Measurements from ENCODE around the gene RPL28.
"Not testable (repeated sequence)": the region's sequence is repeated elsewhere in the genome, so short reads cannot be mapped to it uniquely, and the experiment has no call there.

Gene RPL28

DNA sequence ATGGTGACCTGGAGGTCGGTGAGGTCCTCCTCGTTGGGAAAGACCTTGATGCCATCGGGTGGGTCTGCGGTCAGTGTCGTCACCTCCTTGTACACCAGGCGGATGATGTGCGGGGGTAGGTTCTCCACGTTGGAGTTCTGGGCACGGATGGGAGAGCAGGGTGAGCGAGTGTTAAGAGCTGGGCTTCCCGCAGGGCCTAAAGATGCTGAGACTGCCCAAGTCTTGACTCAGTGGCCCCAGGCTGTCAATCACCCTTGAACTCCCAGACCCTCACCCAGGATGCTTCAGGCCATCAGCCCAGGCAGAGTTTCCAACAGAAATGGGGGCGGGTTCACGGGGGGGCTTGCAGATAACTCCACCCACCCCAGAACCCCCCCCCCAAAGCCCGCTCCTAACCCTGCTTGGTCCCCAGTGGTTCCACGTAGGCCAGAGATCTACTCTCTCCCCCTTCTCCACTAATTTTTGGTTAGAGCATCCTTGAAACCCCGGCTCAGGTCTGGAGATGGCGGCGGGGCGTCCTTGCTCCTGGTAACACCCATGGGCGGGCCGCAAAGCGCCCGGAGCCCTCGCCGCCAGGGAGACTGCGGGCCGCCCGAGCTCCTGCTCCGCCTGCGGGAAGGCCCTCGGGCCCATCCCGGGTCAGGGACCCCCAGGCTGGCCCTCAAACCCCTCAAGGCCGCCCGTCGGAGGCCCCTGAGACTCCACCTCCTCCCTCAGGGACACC is 21.3 kb downstream of the RPL28 start:
- no peak overlapping the region for H3K9ac ChIP-seq (ENCODE audit: low read length)
- peaks cover 16% of the 10 kb centered on the region for H3K4me1 ChIP-seq (ENCODE audit: insufficient read depth, low read length)
- H3K9me3 ChIP-seq (ENCODE audit: low read length): no peaks in the 10 kb centered on the region
- H3K27me3 ChIP-seq (ENCODE audit: control insufficient read depth in 1 of 2, insufficient read depth in 2 of 2, low read length in 2 of 2): no peaks in the 10 kb centered on the region
- peak overlapping the region; percentile 39 to 76 for H3K4me3 ChIP-seq (ENCODE audit: low read depth in 1 of 2, low read length in 2 of 2)
- peak overlapping the region; percentile 88 for H3K27ac ChIP-seq (ENCODE audit: low read depth, low read length)
- H3K36me3 ChIP-seq (ENCODE audit: insufficient read depth, low read length): peaks cover 26% of the 10 kb centered on the region

- Histone ChIP-seq H3K4me1 (ENCODE audit: insufficient read depth, low read length) (peaks cover 16% of the 10 kb centered on the region), H3K4me3 (ENCODE audit: low read depth in 1 of 2, low read length in 2 of 2) (peak within 1 kb of the TSS; percentile 51 to 76), H3K36me3 (ENCODE audit: insufficient read depth, low read length) (peaks cover 21% of the 10 kb centered on the region), H3K27ac (ENCODE audit: low read depth, low read length) (peak within 1 kb of the TSS; percentile 88)
- H3K27me3 ChIP-seq (ENCODE audit: control insufficient read depth in 1 of 2, insufficient read depth in 2 of 2, low read length in 2 of 2); H3K9me3 ChIP-seq (ENCODE audit: low read length); H3K9ac ChIP-seq (ENCODE audit: low read length): not testable (repeated sequence)
Observed at GRCh38 chr19:55407550-55407799, 21.7 kb downstream of the RPL28 start, which contains the start of gene UBE2S. Gene UBE2S (minus strand): TSS chr19:55407788. CDS start chr19:55407589, 199 bp downstream.

DNA sequence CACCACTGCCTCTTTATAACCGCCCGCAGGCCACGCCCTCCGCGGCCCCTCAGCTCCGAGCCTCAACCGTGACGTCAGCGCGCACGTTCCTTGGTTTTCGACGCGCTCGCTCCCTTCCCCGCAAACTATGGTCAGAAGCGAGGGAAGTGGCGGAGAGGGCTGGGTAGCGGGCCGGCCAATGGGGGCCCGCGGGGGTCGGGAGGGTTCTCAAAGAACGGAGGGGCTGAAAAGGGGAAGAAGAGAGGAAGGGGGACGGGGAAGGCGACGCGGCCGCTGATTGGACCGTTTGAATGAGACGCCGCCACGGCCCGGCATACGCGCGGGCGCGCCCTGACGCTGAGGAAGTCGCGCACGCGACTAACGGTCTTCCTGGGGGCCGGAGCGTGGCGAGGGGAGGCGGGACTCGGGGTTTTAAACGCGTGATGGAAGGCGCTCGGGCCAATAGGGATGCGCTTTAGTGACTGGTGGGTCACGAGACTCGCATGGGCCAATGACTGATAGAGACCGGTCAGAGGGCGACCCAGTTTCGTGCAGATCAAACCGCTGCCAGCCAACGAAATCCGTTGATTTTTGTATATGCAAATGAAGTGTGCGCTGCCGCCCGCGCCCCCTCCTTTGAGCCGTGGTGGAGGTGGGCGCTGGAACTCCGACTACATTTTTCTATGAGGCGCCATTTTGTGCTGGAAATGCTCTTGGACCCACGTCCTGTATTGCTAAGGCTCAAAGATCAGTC is 22.2 kb downstream of the RPL28 start:
- Histone ChIP-seq H3K4me1 (ENCODE audit: insufficient read depth, low read length) (peaks cover 16% of the 10 kb centered on the region), H3K9me3 (ENCODE audit: low read length) (no peaks in the 10 kb centered on the region), H3K9ac (ENCODE audit: low read length) (no peak overlapping the region), H3K27ac (ENCODE audit: low read depth, low read length) (peak overlapping the region; percentile 88), H3K36me3 (ENCODE audit: insufficient read depth, low read length) (peaks cover 16% of the 10 kb centered on the region), H3K27me3 (ENCODE audit: control insufficient read depth in 1 of 2, insufficient read depth in 2 of 2, low read length in 2 of 2) (no peaks in the 10 kb centered on the region), H3K4me3 (ENCODE audit: low read depth in 1 of 2, low read length in 2 of 2) (peak overlapping the region; percentile 51 to 76)

GRCh38 chr19:55408533-55408872 is 22.8 kb downstream of the RPL28 start:
- Histone ChIP-seq H3K27me3 (ENCODE audit: control insufficient read depth in 1 of 2, insufficient read depth in 2 of 2, low read length in 2 of 2) (no peaks in the 10 kb centered on the region), H3K9ac (ENCODE audit: low read length) (no peak overlapping the region), H3K4me1 (ENCODE audit: insufficient read depth, low read length) (peaks cover 16% of the 10 kb centered on the region), H3K36me3 (ENCODE audit: insufficient read depth, low read length) (peaks cover 16% of the 10 kb centered on the region), H3K4me3 (ENCODE audit: low read depth in 1 of 2, low read length in 2 of 2) (peak overlapping the region; percentile 51 to 64), H3K27ac (ENCODE audit: low read depth, low read length) (peak overlapping the region; percentile 86), H3K9me3 (ENCODE audit: low read length) (no peaks in the 10 kb centered on the region)

DNA sequence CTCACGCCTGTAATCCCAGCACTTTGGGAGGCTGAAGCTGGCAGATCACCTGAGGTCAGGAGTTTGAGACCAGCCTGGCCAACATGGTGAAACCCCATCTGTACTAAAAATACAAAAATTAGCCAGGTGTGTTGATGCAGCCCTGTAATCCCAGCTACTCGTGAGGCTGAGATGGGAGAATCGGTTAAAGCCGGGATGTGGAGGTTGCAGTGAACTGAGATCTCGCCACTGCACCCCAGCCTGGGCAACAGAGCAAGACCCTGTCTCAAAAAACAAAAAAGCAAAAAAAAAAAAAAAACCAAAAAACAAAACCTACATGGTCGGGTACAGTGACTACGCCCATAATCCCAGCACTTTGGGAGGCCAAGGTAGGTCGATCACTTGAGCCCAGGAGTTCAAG is 23.4 kb downstream of the RPL28 start:
- not testable (repeated sequence) for H3K4me3 ChIP-seq (ENCODE audit: low read depth in 1 of 2, low read length in 2 of 2); H3K9me3 ChIP-seq (ENCODE audit: low read length); H3K9ac ChIP-seq (ENCODE audit: low read length); H3K27me3 ChIP-seq (ENCODE audit: control insufficient read depth in 1 of 2, insufficient read depth in 2 of 2, low read length in 2 of 2); H3K27ac ChIP-seq (ENCODE audit: low read depth, low read length)
- H3K4me1 ChIP-seq (ENCODE audit: insufficient read depth, low read length): peaks cover 16% of the 10 kb centered on the region
- peaks cover 12% of the 10 kb centered on the region for H3K36me3 ChIP-seq (ENCODE audit: insufficient read depth, low read length)

DNA sequence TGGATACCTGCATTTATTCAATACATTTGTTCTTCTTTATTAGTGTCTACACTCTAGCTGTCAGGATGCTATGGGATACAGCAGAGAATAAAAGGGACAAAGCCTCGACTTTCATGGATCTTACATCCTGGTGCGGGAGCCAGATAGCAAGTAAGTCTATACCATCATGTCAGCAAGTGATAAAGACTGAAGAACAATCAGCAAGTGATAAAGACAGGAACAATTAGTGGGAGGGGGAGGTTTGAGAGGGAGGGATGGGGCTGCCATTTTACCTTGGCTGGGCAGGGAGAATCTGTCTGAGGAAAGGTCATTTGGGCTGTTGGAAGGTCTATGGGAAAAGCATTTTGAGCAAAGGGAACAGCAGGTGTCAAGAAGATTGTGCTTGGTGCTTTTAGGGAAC is 24.4 kb downstream of the RPL28 start:
- peaks cover 16% of the 10 kb centered on the region for H3K4me1 ChIP-seq (ENCODE audit: insufficient read depth, low read length)
- no peak overlapping the region for H3K9ac ChIP-seq (ENCODE audit: low read length)
- peaks cover 10% of the 10 kb centered on the region for H3K36me3 ChIP-seq (ENCODE audit: insufficient read depth, low read length)
- no peaks in the 10 kb centered on the region for H3K27me3 ChIP-seq (ENCODE audit: control insufficient read depth in 1 of 2, insufficient read depth in 2 of 2, low read length in 2 of 2)
- H3K4me3 ChIP-seq (ENCODE audit: low read depth in 1 of 2, low read length in 2 of 2): no peak overlapping the region
- H3K9me3 ChIP-seq (ENCODE audit: low read length): no peaks in the 10 kb centered on the region
- no peak overlapping the region for H3K27ac ChIP-seq (ENCODE audit: low read depth, low read length)

DNA sequence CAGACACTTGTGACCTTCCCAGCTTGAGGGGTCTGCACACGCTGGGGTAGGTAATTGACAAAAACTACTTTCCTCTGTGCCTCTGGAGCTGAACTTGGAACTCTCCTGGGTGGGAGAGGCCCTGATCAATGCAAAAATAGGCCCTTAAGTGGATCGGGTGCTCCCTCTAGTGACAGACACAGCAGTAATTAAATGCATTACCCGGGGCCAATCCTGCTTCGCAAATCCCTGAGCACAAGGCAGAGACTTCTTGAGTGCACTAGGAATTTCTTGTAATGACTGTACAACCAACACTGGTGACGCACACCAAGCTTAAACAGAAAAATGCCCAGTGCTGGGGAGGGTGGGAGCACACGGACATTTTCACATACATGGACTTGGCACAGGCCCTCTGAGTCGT is 32.5 kb downstream of the RPL28 start:
- Histone ChIP-seq H3K27me3 (ENCODE audit: control insufficient read depth in 1 of 2, insufficient read depth in 2 of 2, low read length in 2 of 2) (peaks cover 0 to 10% of the 10 kb centered on the region in 2 donors), H3K4me1 (ENCODE audit: insufficient read depth, low read length) (no peaks in the 10 kb centered on the region), H3K9ac (ENCODE audit: low read length) (no peak overlapping the region), H3K9me3 (ENCODE audit: low read length) (no peaks in the 10 kb centered on the region), H3K4me3 (ENCODE audit: low read depth in 1 of 2, low read length in 2 of 2) (no peak overlapping the region), H3K27ac (ENCODE audit: low read depth, low read length) (no peak overlapping the region), H3K36me3 (ENCODE audit: insufficient read depth, low read length) (no peaks in the 10 kb centered on the region)

DNA sequence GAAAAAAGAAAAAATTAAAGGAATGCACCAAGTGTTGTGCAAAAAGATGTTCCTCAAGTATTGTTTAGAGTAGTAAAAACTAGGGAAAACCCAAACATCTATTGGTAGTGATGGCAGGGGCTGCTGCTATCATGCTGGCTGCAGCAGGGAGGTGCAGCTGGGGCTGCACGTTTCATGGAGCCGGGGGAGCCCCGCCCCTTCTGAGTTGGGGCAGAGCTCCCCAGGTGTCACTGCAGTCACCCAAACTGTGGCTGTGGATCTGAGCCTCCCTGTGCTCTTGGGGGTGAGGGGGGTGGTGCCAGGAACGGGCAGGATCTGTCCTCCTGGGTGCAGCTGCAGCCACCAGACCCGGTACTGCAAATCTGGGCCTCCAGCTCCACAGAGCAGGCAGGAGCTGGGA is 33.4 kb downstream of the RPL28 start:
- Histone ChIP-seq H3K4me1 (ENCODE audit: insufficient read depth, low read length) (no peaks in the 10 kb centered on the region), H3K27ac (ENCODE audit: low read depth, low read length) (no peak overlapping the region), H3K9ac (ENCODE audit: low read length) (no peak overlapping the region), H3K27me3 (ENCODE audit: control insufficient read depth in 1 of 2, insufficient read depth in 2 of 2, low read length in 2 of 2) (peaks cover 0 to 10% of the 10 kb centered on the region in 2 donors), H3K9me3 (ENCODE audit: low read length) (no peaks in the 10 kb centered on the region), H3K4me3 (ENCODE audit: low read depth in 1 of 2, low read length in 2 of 2) (no peak overlapping the region), H3K36me3 (ENCODE audit: insufficient read depth, low read length) (no peaks in the 10 kb centered on the region)

- Histone ChIP-seq H3K27me3 (ENCODE audit: control insufficient read depth in 1 of 2, insufficient read depth in 2 of 2, low read length in 2 of 2) (peaks cover 0 to 10% of the 10 kb centered on the region in 2 donors), H3K4me1 (ENCODE audit: insufficient read depth, low read length) (no peaks in the 10 kb centered on the region), H3K4me3 (ENCODE audit: low read depth in 1 of 2, low read length in 2 of 2) (no peak overlapping the region), H3K9ac (ENCODE audit: low read length) (no peak overlapping the region), H3K36me3 (ENCODE audit: insufficient read depth, low read length) (no peaks in the 10 kb centered on the region), H3K9me3 (ENCODE audit: low read length) (no peaks in the 10 kb centered on the region), H3K27ac (ENCODE audit: low read depth, low read length) (no peak overlapping the region)
Observed at GRCh38 chr19:55419624-55420236, 34.0 kb downstream of the RPL28 start.

DNA sequence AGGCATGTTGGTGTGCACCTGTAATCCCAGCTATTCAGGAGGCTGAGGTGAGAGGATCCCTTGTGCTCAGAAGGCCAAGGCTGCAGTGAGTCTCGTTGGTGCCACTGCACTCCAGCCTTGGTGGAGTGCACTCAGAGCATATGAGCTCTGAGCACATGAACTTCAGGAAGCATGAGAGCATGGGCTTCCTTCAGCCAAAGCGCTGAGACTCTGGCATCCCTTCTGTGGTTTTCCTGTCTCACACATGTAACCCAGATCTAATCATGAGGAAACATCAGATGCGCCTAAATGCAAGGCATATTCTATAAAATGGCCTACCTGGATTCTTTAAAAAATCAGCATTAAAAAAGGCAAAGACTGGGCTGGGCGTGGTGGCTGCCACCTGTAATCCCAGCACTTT is 35.5 kb downstream of the RPL28 start:
- H3K27ac ChIP-seq (ENCODE audit: low read depth, low read length); H3K27me3 ChIP-seq (ENCODE audit: control insufficient read depth in 1 of 2, insufficient read depth in 2 of 2, low read length in 2 of 2); H3K36me3 ChIP-seq (ENCODE audit: insufficient read depth, low read length); H3K4me1 ChIP-seq (ENCODE audit: insufficient read depth, low read length); H3K4me3 ChIP-seq (ENCODE audit: low read depth in 1 of 2, low read length in 2 of 2); H3K9me3 ChIP-seq (ENCODE audit: low read length); H3K9ac ChIP-seq (ENCODE audit: low read length): not testable (repeated sequence)

- no peaks in the 10 kb centered on the region for H3K9me3 ChIP-seq (ENCODE audit: low read length)
- H3K27me3 ChIP-seq (ENCODE audit: control insufficient read depth in 1 of 2, insufficient read depth in 2 of 2, low read length in 2 of 2): peaks cover 0 to 10% of the 10 kb centered on the region in 2 donors
- no peaks in the 10 kb centered on the region for H3K36me3 ChIP-seq (ENCODE audit: insufficient read depth, low read length)
- H3K9ac ChIP-seq (ENCODE audit: low read length): no peak overlapping the region
- no peak overlapping the region for H3K4me3 ChIP-seq (ENCODE audit: low read depth in 1 of 2, low read length in 2 of 2)
- no peak overlapping the region for H3K27ac ChIP-seq (ENCODE audit: low read depth, low read length)
- no peaks in the 10 kb centered on the region for H3K4me1 ChIP-seq (ENCODE audit: insufficient read depth, low read length)
Observed at GRCh38 chr19:55423225-55424005, 37.7 kb downstream of the RPL28 start.
